ENCODE measurements around the gene DNAJC5.

DNAJC5 gene

GRCh38 chr20:63858393-63859165, 36.3 kb upstream of the DNAJC5 start:
- H3K9me2 ChIP-seq (ENCODE audit: low read depth, low read length), result no peaks in the 10 kb centered on the region
- no peak overlapping the region for H3K4me2 ChIP-seq (ENCODE audit: low read length)
- TF ChIP-seq CTCF (IDR thresholded peaks at IDR 0.05; ENCODE audit: low read length), result no peak
- no peak for TF ChIP-seq EZH2 (IDR thresholded peaks at IDR 0.05; ENCODE audit: borderline replicate concordance, low read length)
- no peaks in the 10 kb centered on the region for H3F3A ChIP-seq (ENCODE audit: insufficient read depth, low read length)
- H3K9me3 ChIP-seq (ENCODE audit: low read length), result no peaks in the 10 kb centered on the region
- H3K27me3 ChIP-seq (ENCODE audit: insufficient read depth, low read length), result peaks cover under 1% of the 10 kb centered on the region; the same call in 1 of the 2 replicates
- H3K27ac ChIP-seq (ENCODE audit: low read depth, low read length, poor library complexity, severe bottlenecking), result no peak overlapping the region
- H3K4me1 ChIP-seq (ENCODE audit: insufficient read depth, low read length, severe bottlenecking), result peaks cover 5% of the 10 kb centered on the region
- no peak overlapping the region for H3K9ac ChIP-seq (ENCODE audit: low read length)
- H4K20me1 ChIP-seq (ENCODE audit: insufficient read depth, low read length), result no peaks in the 10 kb centered on the region
- peaks cover 17% of the 10 kb centered on the region for H3K36me3 ChIP-seq (ENCODE audit: insufficient read depth, low read length)
- H3K79me2 ChIP-seq (ENCODE audit: insufficient read depth, low read length), result no peaks in the 10 kb centered on the region
- H2AFZ ChIP-seq (ENCODE audit: low read length), result no peak overlapping the region
- H3K4me3 ChIP-seq (ENCODE audit: low read depth, low read length, poor library complexity, severe bottlenecking), result no peak overlapping the region

- no peak overlapping the region for H3K9ac ChIP-seq (ENCODE audit: low read length)
- no peaks in the 10 kb centered on the region for H3K79me2 ChIP-seq (ENCODE audit: insufficient read depth, low read length)
- no peaks in the 10 kb centered on the region for H3K9me3 ChIP-seq (ENCODE audit: low read length)
- no peak overlapping the region for H3K27ac ChIP-seq (ENCODE audit: low read depth, low read length, poor library complexity, severe bottlenecking)
- H3K36me3 ChIP-seq (ENCODE audit: insufficient read depth, low read length), result peaks cover 18% of the 10 kb centered on the region
- no peak for TF ChIP-seq EZH2 (IDR thresholded peaks at IDR 0.05; ENCODE audit: borderline replicate concordance, low read length)
- TF ChIP-seq CTCF (IDR thresholded peaks at IDR 0.05; ENCODE audit: low read length), result no peak
- no peaks in the 10 kb centered on the region for H3F3A ChIP-seq (ENCODE audit: insufficient read depth, low read length)
- no peaks in the 10 kb centered on the region; the same call in 1 of the 2 replicates for H3K27me3 ChIP-seq (ENCODE audit: insufficient read depth, low read length)
- H3K9me2 ChIP-seq (ENCODE audit: low read depth, low read length), result no peaks in the 10 kb centered on the region
- no peak overlapping the region for H3K4me2 ChIP-seq (ENCODE audit: low read length)
- peaks cover 10% of the 10 kb centered on the region for H3K4me1 ChIP-seq (ENCODE audit: insufficient read depth, low read length, severe bottlenecking)
- no peak overlapping the region for H2AFZ ChIP-seq (ENCODE audit: low read length)
- H3K4me3 ChIP-seq (ENCODE audit: low read depth, low read length, poor library complexity, severe bottlenecking), result no peak overlapping the region
- H4K20me1 ChIP-seq (ENCODE audit: insufficient read depth, low read length), result no peaks in the 10 kb centered on the region
Observed at GRCh38 chr20:63859166-63859699, 35.7 kb upstream of the DNAJC5 start.

GRCh38 chr20:63860325-63861051, 34.4 kb upstream of the DNAJC5 start:
- Histone ChIP-seq H3K79me2 (ENCODE audit: insufficient read depth, low read length) (peaks cover under 1% of the 10 kb centered on the region; the same call in 1 of the 2 replicates), H3K9ac (ENCODE audit: low read length) (no peak overlapping the region), H3F3A (ENCODE audit: insufficient read depth, low read length) (no peaks in the 10 kb centered on the region), H3K4me1 (ENCODE audit: insufficient read depth, low read length, severe bottlenecking) (peaks cover 10% of the 10 kb centered on the region), H3K4me2 (ENCODE audit: low read length) (no peak overlapping the region), H3K9me3 (ENCODE audit: low read length) (no peaks in the 10 kb centered on the region), H3K36me3 (ENCODE audit: insufficient read depth, low read length) (peaks cover 18% of the 10 kb centered on the region), H3K27ac (ENCODE audit: low read depth, low read length, poor library complexity, severe bottlenecking) (no peak overlapping the region), H3K9me2 (ENCODE audit: low read depth, low read length) (no peaks in the 10 kb centered on the region), H3K27me3 (ENCODE audit: insufficient read depth, low read length) (no peaks in the 10 kb centered on the region), H3K4me3 (ENCODE audit: low read depth, low read length, poor library complexity, severe bottlenecking) (no peak overlapping the region), H4K20me1 (ENCODE audit: insufficient read depth, low read length) (no peaks in the 10 kb centered on the region), H2AFZ (ENCODE audit: low read length) (no peak overlapping the region)
- no peak for TF ChIP-seq EZH2 (IDR thresholded peaks at IDR 0.05; ENCODE audit: borderline replicate concordance, low read length)
- no peak for TF ChIP-seq CTCF (IDR thresholded peaks at IDR 0.05; ENCODE audit: low read length)
